AG09319 (cell line): ENCODE data around the gene RAD51B.

Source experiments
- DNase-seq: peaks from one replicate; pipeline ENCODE4 v3.0.0-alpha.2; 2010; ENCODE audit warnings: low read depth; ENCODE audit errors: extremely low read depth
- CTCF ChIP-seq: IDR thresholded peaks from 2 replicates; pipeline ENCODE4 v1.5.1; 2011; ENCODE audit warnings: low read depth, mild to moderate bottlenecking, inconsistent platforms, low read length, moderate library complexity

RAD51B gene

GRCh38 chr14:68222154-68222553, 402.6 kb downstream of the RAD51B start:
- no peak for DNase-seq
- TF ChIP-seq CTCF = no peak

GRCh38 chr14:68222726-68223125, 403.1 kb downstream of the RAD51B start:
- no peak for TF ChIP-seq CTCF
- DNase-seq = no peak

GRCh38 chr14:68223631-68224030, 404.1 kb downstream of the RAD51B start:
- DNase-seq = no peak
- no peak for TF ChIP-seq CTCF

GRCh38 chr14:68225321-68225720, 405.7 kb downstream of the RAD51B start:
- DNase-seq = no peak
- TF ChIP-seq CTCF = no peak

- no peak for DNase-seq
- no peak for TF ChIP-seq CTCF
Measured at GRCh38 chr14:68226523-68226922, 406.9 kb downstream of the RAD51B start.

GRCh38 chr14:68228656-68229055, 409.1 kb downstream of the RAD51B start:
- no peak for DNase-seq
- no peak for TF ChIP-seq CTCF

GRCh38 chr14:68229423-68230100, 410.0 kb downstream of the RAD51B start:
- no peak for TF ChIP-seq CTCF
- no peak for DNase-seq
